ENCODE results near the gene AP1S3.

DNA sequence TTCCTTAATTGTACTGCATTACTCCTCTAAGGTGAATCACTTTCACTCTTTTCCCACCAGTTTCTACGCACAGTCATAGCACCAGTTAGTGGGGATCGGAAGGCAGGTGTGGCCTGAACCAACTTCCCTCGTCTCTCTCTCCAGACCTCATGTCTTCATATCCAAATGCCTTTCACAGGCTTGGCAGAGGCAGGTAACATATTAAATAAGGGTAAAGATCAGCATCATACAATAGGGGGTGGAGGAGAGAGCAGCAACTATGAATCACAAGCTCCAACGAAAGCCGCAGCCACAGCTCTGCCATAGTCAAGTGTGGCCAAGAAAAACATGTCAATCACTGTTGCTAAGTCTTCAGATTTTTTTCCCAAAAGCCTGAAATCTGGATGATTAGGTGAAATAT lies 40.3 kb downstream of the AP1S3 start:
- no peak for TF ChIP-seq TOX (CRISPR knock-in tag; IDR thresholded peaks at IDR 0.05; ENCODE audit: borderline replicate concordance)
- TF ChIP-seq, protein P1, sequence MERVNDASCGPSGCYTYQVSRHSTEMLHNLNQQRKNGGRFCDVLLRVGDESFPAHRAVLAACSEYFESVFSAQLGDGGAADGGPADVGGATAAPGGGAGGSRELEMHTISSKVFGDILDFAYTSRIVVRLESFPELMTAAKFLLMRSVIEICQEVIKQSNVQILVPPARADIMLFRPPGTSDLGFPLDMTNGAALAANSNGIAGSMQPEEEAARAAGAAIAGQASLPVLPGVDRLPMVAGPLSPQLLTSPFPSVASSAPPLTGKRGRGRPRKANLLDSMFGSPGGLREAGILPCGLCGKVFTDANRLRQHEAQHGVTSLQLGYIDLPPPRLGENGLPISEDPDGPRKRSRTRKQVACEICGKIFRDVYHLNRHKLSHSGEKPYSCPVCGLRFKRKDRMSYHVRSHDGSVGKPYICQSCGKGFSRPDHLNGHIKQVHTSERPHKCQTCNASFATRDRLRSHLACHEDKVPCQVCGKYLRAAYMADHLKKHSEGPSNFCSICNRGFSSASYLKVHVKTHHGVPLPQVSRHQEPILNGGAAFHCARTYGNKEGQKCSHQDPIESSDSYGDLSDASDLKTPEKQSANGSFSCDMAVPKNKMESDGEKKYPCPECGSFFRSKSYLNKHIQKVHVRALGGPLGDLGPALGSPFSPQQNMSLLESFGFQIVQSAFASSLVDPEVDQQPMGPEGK (CRISPR knock-in tag; IDR thresholded peaks at IDR 0.05; ENCODE audit: borderline replicate concordance) = no peak
- TF ChIP-seq ZFP3 (CRISPR knock-in tag; IDR thresholded peaks at IDR 0.05) = no peak
- no peak for TF ChIP-seq ZNF70 (CRISPR knock-in tag; IDR thresholded peaks at IDR 0.05)
- TF ChIP-seq ZC3H10 (CRISPR knock-in tag; IDR thresholded peaks at IDR 0.05) = no peak
- no peak for TF ChIP-seq ARNTL (CRISPR knock-in tag; IDR thresholded peaks at IDR 0.05; ENCODE audit: borderline replicate concordance, low read depth)
- no peak for TF ChIP-seq RARB (CRISPR knock-in tag; IDR thresholded peaks at IDR 0.05)
- TF ChIP-seq, protein P2, sequence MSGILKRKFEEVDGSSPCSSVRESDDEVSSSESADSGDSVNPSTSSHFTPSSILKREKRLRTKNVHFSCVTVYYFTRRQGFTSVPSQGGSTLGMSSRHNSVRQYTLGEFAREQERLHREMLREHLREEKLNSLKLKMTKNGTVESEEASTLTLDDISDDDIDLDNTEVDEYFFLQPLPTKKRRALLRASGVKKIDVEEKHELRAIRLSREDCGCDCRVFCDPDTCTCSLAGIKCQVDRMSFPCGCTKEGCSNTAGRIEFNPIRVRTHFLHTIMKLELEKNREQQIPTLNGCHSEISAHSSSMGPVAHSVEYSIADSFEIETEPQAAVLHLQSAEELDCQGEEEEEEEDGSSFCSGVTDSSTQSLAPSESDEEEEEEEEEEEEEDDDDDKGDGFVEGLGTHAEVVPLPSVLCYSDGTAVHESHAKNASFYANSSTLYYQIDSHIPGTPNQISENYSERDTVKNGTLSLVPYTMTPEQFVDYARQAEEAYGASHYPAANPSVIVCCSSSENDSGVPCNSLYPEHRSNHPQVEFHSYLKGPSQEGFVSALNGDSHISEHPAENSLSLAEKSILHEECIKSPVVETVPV (CRISPR knock-in tag; IDR thresholded peaks at IDR 0.05) = no peak
- TF ChIP-seq, protein P3, sequence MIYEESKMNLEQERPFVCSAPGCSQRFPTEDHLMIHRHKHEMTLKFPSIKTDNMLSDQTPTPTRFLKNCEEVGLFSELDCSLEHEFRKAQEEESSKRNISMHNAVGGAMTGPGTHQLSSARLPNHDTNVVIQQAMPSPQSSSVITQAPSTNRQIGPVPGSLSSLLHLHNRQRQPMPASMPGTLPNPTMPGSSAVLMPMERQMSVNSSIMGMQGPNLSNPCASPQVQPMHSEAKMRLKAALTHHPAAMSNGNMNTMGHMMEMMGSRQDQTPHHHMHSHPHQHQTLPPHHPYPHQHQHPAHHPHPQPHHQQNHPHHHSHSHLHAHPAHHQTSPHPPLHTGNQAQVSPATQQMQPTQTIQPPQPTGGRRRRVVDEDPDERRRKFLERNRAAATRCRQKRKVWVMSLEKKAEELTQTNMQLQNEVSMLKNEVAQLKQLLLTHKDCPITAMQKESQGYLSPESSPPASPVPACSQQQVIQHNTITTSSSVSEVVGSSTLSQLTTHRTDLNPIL (CRISPR knock-in tag; IDR thresholded peaks at IDR 0.05; ENCODE audit: low read depth) = no peak
- TF ChIP-seq ZNF565 (CRISPR knock-in tag; conservative IDR thresholded peaks at IDR 0.05; ENCODE audit: low read depth) = no peak
- TF ChIP-seq, protein P4, sequence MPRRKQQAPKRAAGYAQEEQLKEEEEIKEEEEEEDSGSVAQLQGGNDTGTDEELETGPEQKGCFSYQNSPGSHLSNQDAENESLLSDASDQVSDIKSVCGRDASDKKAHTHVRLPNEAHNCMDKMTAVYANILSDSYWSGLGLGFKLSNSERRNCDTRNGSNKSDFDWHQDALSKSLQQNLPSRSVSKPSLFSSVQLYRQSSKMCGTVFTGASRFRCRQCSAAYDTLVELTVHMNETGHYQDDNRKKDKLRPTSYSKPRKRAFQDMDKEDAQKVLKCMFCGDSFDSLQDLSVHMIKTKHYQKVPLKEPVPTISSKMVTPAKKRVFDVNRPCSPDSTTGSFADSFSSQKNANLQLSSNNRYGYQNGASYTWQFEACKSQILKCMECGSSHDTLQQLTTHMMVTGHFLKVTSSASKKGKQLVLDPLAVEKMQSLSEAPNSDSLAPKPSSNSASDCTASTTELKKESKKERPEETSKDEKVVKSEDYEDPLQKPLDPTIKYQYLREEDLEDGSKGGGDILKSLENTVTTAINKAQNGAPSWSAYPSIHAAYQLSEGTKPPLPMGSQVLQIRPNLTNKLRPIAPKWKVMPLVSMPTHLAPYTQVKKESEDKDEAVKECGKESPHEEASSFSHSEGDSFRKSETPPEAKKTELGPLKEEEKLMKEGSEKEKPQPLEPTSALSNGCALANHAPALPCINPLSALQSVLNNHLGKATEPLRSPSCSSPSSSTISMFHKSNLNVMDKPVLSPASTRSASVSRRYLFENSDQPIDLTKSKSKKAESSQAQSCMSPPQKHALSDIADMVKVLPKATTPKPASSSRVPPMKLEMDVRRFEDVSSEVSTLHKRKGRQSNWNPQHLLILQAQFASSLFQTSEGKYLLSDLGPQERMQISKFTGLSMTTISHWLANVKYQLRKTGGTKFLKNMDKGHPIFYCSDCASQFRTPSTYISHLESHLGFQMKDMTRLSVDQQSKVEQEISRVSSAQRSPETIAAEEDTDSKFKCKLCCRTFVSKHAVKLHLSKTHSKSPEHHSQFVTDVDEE (CRISPR knock-in tag; IDR thresholded peaks at IDR 0.05) = no peak
- no peak for TF ChIP-seq ZNF8 (CRISPR knock-in tag; IDR thresholded peaks at IDR 0.05)

Measured in SK-N-SH treated with all-trans-retinoic acid at 6 μM for 48 hours (cell line).